MM.1S (cell line): ENCODE measurements around the gene CCDC71L.

Source experiments
- EZH2 ChIP-seq: fragments of 300-600 bp; sonication (generic); optimal IDR thresholded peaks from 2 replicates; pipeline ENCODE3; 2017; ENCODE audit warnings: low read depth, mild to moderate bottlenecking, antibody characterized with exemption, low read length, mixed read lengths
- TF ChIP-seq, protein P1 (sequence below): fragments of 300-600 bp; sonication (generic); IDR thresholded peaks from 2 replicates; pipeline ENCODE4 v1.5.1; 2016; ENCODE audit warnings: antibody characterized with exemption, low read length, mixed read lengths

DNA sequence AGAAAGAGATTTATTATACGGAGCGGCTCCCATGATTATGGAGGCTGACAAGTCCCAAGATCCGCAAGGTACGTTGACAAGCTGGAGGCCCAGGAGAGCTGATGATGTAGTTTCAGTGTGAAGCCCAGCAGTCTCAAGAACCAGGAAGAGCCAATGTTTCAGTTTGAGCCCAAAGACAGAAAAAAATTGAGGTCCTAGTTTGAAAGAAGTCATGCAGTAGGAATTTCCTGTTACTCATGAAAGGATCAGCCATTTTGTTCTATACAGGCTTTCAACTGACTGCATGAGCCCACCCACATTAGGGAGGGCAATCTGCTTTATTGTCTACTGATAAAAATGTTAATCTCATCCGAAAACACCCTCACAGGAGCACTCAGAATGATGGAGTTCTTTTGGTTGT is 51.5 kb downstream of the CCDC71L start:
- TF ChIP-seq, protein P1, sequence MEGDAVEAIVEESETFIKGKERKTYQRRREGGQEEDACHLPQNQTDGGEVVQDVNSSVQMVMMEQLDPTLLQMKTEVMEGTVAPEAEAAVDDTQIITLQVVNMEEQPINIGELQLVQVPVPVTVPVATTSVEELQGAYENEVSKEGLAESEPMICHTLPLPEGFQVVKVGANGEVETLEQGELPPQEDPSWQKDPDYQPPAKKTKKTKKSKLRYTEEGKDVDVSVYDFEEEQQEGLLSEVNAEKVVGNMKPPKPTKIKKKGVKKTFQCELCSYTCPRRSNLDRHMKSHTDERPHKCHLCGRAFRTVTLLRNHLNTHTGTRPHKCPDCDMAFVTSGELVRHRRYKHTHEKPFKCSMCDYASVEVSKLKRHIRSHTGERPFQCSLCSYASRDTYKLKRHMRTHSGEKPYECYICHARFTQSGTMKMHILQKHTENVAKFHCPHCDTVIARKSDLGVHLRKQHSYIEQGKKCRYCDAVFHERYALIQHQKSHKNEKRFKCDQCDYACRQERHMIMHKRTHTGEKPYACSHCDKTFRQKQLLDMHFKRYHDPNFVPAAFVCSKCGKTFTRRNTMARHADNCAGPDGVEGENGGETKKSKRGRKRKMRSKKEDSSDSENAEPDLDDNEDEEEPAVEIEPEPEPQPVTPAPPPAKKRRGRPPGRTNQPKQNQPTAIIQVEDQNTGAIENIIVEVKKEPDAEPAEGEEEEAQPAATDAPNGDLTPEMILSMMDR = no peak
- no peak for TF ChIP-seq EZH2
